ENCODE results near the gene NPEPL1.

The NPEPL1 gene

GRCh38 chr20:58702161-58702510 lies 9.5 kb downstream of the NPEPL1 start:
- DNase-seq = no peak

GRCh38 chr20:58702859-58703648 lies 10.5 kb downstream of the NPEPL1 start:
- no peak for DNase-seq

- DNase-seq = no peak
Observed at GRCh38 chr20:58703765-58704371, 11.3 kb downstream of the NPEPL1 start.

- no peak for DNase-seq
Observed at GRCh38 chr20:58705208-58705926, 12.8 kb downstream of the NPEPL1 start.

GRCh38 chr20:58706150-58706892 lies 13.7 kb downstream of the NPEPL1 start:
- no peak for DNase-seq

GRCh38 chr20:58706975-58707681 lies 14.5 kb downstream of the NPEPL1 start:
- DNase-seq = no peak

- DNase-seq = no peak
Observed at GRCh38 chr20:58707770-58708169, 15.2 kb downstream of the NPEPL1 start.

- DNase-seq = no peak
Observed at GRCh38 chr20:58708246-58708931, 15.8 kb downstream of the NPEPL1 start.

- DNase-seq = no peak
Observed at GRCh38 chr20:58709013-58709702, 16.6 kb downstream of the NPEPL1 start.

- no peak for DNase-seq
Observed at GRCh38 chr20:58709703-58710039, 17.1 kb downstream of the NPEPL1 start.

GRCh38 chr20:58710481-58711265 lies 18.1 kb downstream of the NPEPL1 start:
- no peak for DNase-seq

GRCh38 chr20:58711266-58712051 lies 18.9 kb downstream of the NPEPL1 start:
- DNase-seq = no peak

- no peak for DNase-seq
Observed at GRCh38 chr20:58712151-58712791, 19.7 kb downstream of the NPEPL1 start.

- DNase-seq = no peak
Observed at GRCh38 chr20:58712806-58713731, 20.5 kb downstream of the NPEPL1 start.

GRCh38 chr20:58713801-58714339 lies 21.3 kb downstream of the NPEPL1 start:
- no peak for DNase-seq

GRCh38 chr20:58714340-58714922 lies 21.8 kb downstream of the NPEPL1 start:
- DNase-seq = no peak

- DNase-seq = no peak
Observed at GRCh38 chr20:58714923-58715351, 22.3 kb downstream of the NPEPL1 start.

All from suppressor macrophage (primary cell).